HepG2 (cell line): ENCODE measurements around the gene ANO3. TPM values are rescaled to one million over a fixed set of nuclear protein-coding genes. Genes with fewer than 3 reads are reported as not detected.

Source experiments
- ATAC-seq: fragments of 200-7000 bp; cut with Tn5 transposase; 3 replicates; pipeline ENCODE4 v1.9.1; 2020; ENCODE audit warnings: mild to moderate bottlenecking, moderate library complexity
- BruUV-seq: library from RNA; stranded (reverse); fragments of 400-500 nt; replicated peaks from 2 replicates; lab custom pipeline; 2021; lab: Mats Ljungman, UMichigan
- CTCF ChIA-PET: fragments of 300-600 bp; formaldehyde crosslinking; extraction: SDS; loops from one replicate; lab custom pipeline; 2021; ENCODE audit warnings: low total read pairs, inconsistent platforms, low intra/inter-chr PET ratio; lab: Yijun Ruan, JAX
- POLR2A ChIA-PET: fragments of 350-600 bp; sonication (Branson Sonifier 250); formaldehyde crosslinking; loops from one replicate; lab custom pipeline; 2020; ENCODE audit warnings: antibody characterized with exemption, inconsistent platforms; lab: Yijun Ruan, JAX
- DNase-seq: peaks from one replicate; pipeline ENCODE4 v3.0.0-alpha.2; 2015; ENCODE audit warnings: low spot score
- FAIRE-seq: peaks from 3 replicates; lab custom pipeline; 2011; peaks lifted over from hg19 to GRCh38; lab: Jason Lieb, UNC
- H2AFZ ChIP-seq: one replicate; pipeline ENCODE4 v1.6.1; 2011; ENCODE audit warnings: low read length, inconsistent platforms
- H3K27ac ChIP-seq: fragments of 300-600 bp; 3 replicates; pipeline ENCODE4 v1.8.0; 2011; ENCODE audit warnings: mixed run types, mild to moderate bottlenecking, mixed read lengths, low read length, inconsistent platforms; ENCODE audit not compliant: insufficient read depth; ENCODE audit errors: extremely low read length
- H3K27me3 ChIP-seq, 2 experiments: fragments of 200-600 bp in 1 of 2; 2 replicates in 1 of 2; 3 replicates in 1 of 2; pipeline versions ENCODE4 v1.6.0 to v1.8.0; 2011; ENCODE audit warnings: low read length in 2 of 2, mild to moderate bottlenecking in 2 of 2, moderate library complexity in 2 of 2, inconsistent platforms in 1 of 2; ENCODE audit not compliant: insufficient read depth in 2 of 2, control insufficient read depth in 1 of 2
- H3K36me3 ChIP-seq, 2 experiments: fragments of 200-600 bp in 1 of 2; replicated peaks in 1 of 2; 2 replicates in 1 of 2; 3 replicates in 1 of 2; pipeline versions ENCODE4 v1.5.1 to v1.8.0; 2011; ENCODE audit warnings: low read length in 2 of 2, inconsistent platforms in 1 of 2; ENCODE audit not compliant: insufficient read depth in 2 of 2, control insufficient read depth in 1 of 2
- H3K4me1 ChIP-seq: 2 replicates; pipeline ENCODE4 v1.5.1; 2012; ENCODE audit warnings: low read length, inconsistent platforms; ENCODE audit not compliant: insufficient read depth
- H3K4me2 ChIP-seq: 2 replicates; pipeline ENCODE4 v1.6.0; 2011; ENCODE audit warnings: low read depth, low read length, inconsistent platforms
- H3K4me3 ChIP-seq, 3 experiments: fragments of 200-600 bp in 1 of 3; sonication (generic), shearing (Covaris generic) in 1 of 3; replicated peaks in 1 of 3; 2 replicates each; pipeline ENCODE4 v1.5.1; 2011 to 2016; ENCODE audit warnings: low read length in 3 of 3, inconsistent platforms in 2 of 3, low read depth in 2 of 3, mild to moderate bottlenecking in 2 of 3, control low read depth in 1 of 3, mixed read lengths in 1 of 3; ENCODE audit not compliant: insufficient read depth in 1 of 3
- H3K79me2 ChIP-seq: one replicate; pipeline ENCODE4 v1.6.1; 2011; ENCODE audit warnings: low read length, inconsistent platforms; ENCODE audit not compliant: insufficient read depth
- H3K9ac ChIP-seq: 2 replicates; pipeline ENCODE4 v1.6.0; 2011; ENCODE audit warnings: mild to moderate bottlenecking, low read depth, low read length, inconsistent platforms; ENCODE audit not compliant: insufficient read depth
- H3K9me3 ChIP-seq: 2 replicates; pipeline ENCODE4 v1.5.1; 2012; ENCODE audit warnings: mild to moderate bottlenecking, low read length
- H4K20me1 ChIP-seq: 2 replicates; pipeline ENCODE4 v1.6.0; 2011; ENCODE audit warnings: inconsistent platforms, mild to moderate bottlenecking, low read length, moderate library complexity; ENCODE audit not compliant: insufficient read depth
- AGO1 ChIP-seq: fragments of 200-400 bp; formaldehyde crosslinking; IDR thresholded peaks from 2 replicates; pipeline ENCODE4 v1.6.1; 2017; ENCODE audit warnings: mild to moderate bottlenecking, low read depth, low read length, moderate library complexity; ENCODE audit not compliant: poor library complexity, severe bottlenecking
- AKAP8 ChIP-seq: sonication (generic); formaldehyde crosslinking; IDR thresholded peaks from 2 replicates; pipeline ENCODE4 v1.5.1; 2020; ENCODE audit warnings: mild to moderate bottlenecking, missing genetic modification reagents
- ETV6 ChIP-seq: sonication (generic); formaldehyde crosslinking; conservative IDR thresholded peaks from 2 replicates; pipeline ENCODE4 v1.4.0; 2020; ENCODE audit warnings: missing genetic modification reagents
- MAFF ChIP-seq: IDR thresholded peaks from 2 replicates; pipeline ENCODE4 v1.6.1; 2011; ENCODE audit warnings: low read depth, low read length, improper control_type of control experiment
- MAFK ChIP-seq, 2 experiments: IDR thresholded peaks in 1 of 2; conservative IDR thresholded peaks in 1 of 2; 2 replicates each; pipeline ENCODE4 v1.6.1; 2011; ENCODE audit warnings: improper control_type of control experiment in 2 of 2, low read length in 2 of 2
- NR2F6 ChIP-seq, 2 experiments: IDR thresholded peaks; 2 replicates each; pipeline ENCODE4 v1.6.1; 2016; ENCODE audit warnings: antibody characterized with exemption in 1 of 2, mild to moderate bottlenecking in 1 of 2
- POGZ ChIP-seq: sonication (generic); formaldehyde crosslinking; IDR thresholded peaks from 2 replicates; pipeline ENCODE4 v1.4.0; 2020; ENCODE audit warnings: mild to moderate bottlenecking, missing genetic modification reagents
- RBFOX2 ChIP-seq: fragments of 200-400 bp; formaldehyde crosslinking; IDR thresholded peaks from 2 replicates; pipeline ENCODE4 v1.6.1; 2017; ENCODE audit warnings: low read depth, mild to moderate bottlenecking, low read length
- RFX3 ChIP-seq: IDR thresholded peaks from 2 replicates; pipeline ENCODE4 v1.6.1; 2016; ENCODE audit warnings: missing biosample characterization, missing genetic modification reagents
- SRSF4 ChIP-seq: fragments of 200-400 bp; formaldehyde crosslinking; IDR thresholded peaks from one replicate; pipeline ENCODE4 v1.6.1; 2018; ENCODE audit warnings: mild to moderate bottlenecking, low read depth, low read length, moderate library complexity; ENCODE audit not compliant: poor library complexity, severe bottlenecking
- YY1 ChIP-seq: IDR thresholded peaks from 2 replicates; pipeline ENCODE4 v1.6.1; 2011; ENCODE audit warnings: low read length, low read depth, moderate library complexity, mild to moderate bottlenecking; ENCODE audit not compliant: insufficient read depth, insufficient replicate concordance
- ZNF362 ChIP-seq: sonication (generic); formaldehyde crosslinking; IDR thresholded peaks from 2 replicates; pipeline ENCODE4 v1.4.0; 2020; ENCODE audit warnings: missing genetic modification reagents, mild to moderate bottlenecking, borderline replicate concordance
- ZNF615 ChIP-seq: sonication (generic); formaldehyde crosslinking; IDR thresholded peaks from 2 replicates; pipeline ENCODE4 v1.5.0; 2020; ENCODE audit warnings: mild to moderate bottlenecking, missing genetic modification reagents, borderline replicate concordance
- ZSCAN9 ChIP-seq: IDR thresholded peaks from 2 replicates; pipeline ENCODE4 v1.6.1; 2016; ENCODE audit warnings: borderline replicate concordance
- WGBS: methylation state at CpG from one replicate; pipeline ENCODE4 v1.1.6; 2017; ENCODE audit warnings: low lambda C conversion rate; 5-methylcytosine and 5-hydroxymethylcytosine counted together
- in situ Hi-C: cut with HindIII; loops from 2 replicates; pipeline ENCODE4 v1.10.0; 2017; ENCODE audit warnings: low pct_unique_long_range_greater_than_20kb; ENCODE audit not compliant: extremely low pct_ligation_motif_present
- intact Hi-C: fragments of 100-400 bp; cut with micrococcal nuclease; formaldehyde crosslinking; loops from one replicate; pipeline ENCODE4 v1.10.0; 2022; ENCODE audit not compliant: unreplicated experiment
- polyA plus RNA-seq, 8 experiments: library from polyadenylated mRNA; depleted of rRNA in 3 of 8; stranded (reverse) in 7 of 8; unstranded in 1 of 8; fragments of >200 nt; fragmentation: Illumina TruSeq in 4 of 8; extraction: Trizol in 4 of 8; gene quantifications; 2 replicates each; pipeline versions ENCODE4 v1.2.1 to v1.2.3, GENCODE V29; 2011 to 2016; ENCODE audit warnings: low read depth in 4 of 8, missing spikeins in 1 of 8, mixed read lengths in 1 of 8; ENCODE audit not compliant: insufficient read depth in 1 of 8
- total RNA-seq, 5 experiments: library from RNA; depleted of rRNA; stranded (reverse); fragments of >200 nt; fragmentation: Illumina TruSeq; extraction: Trizol; gene quantifications; 2 replicates each; pipeline ENCODE4 v1.2.3, GENCODE V29; 2016; ENCODE audit warnings: low read depth in 1 of 5
- TF ChIP-seq, protein P1 (sequence below): sonication (generic); formaldehyde crosslinking; IDR thresholded peaks from 2 replicates; pipeline ENCODE4 v1.4.0; 2020; ENCODE audit warnings: mild to moderate bottlenecking, missing genetic modification reagents
- TF ChIP-seq, protein P2 (sequence below): sonication (generic); formaldehyde crosslinking; IDR thresholded peaks from 2 replicates; pipeline ENCODE4 v1.4.0; 2020; ENCODE audit warnings: mild to moderate bottlenecking, missing genetic modification reagents

Gene ANO3
- total and polyA plus RNA-seq, 2 of the 13 experiments (the other 11 are each of a cell fraction or from before 2014, with no cell fraction given) = 0.17 to 0.44 TPM

GRCh38 chr11:26539517-26539916 is 207.6 kb downstream of the ANO3 start:
- H3K79me2 ChIP-seq = no peaks in the 10 kb centered on the region
- no peaks in the 10 kb centered on the region for H3K36me3 ChIP-seq
- DNase-seq (no peak), ATAC-seq (no peak), FAIRE-seq (no peak)
- in situ Hi-C loops = no loop called here
- no peak overlapping the region for H3K9ac ChIP-seq
- no peak overlapping the region for H2AFZ ChIP-seq
- POLR2A ChIA-PET = no interaction called here
- CTCF ChIA-PET = no interaction called here
- no peaks in the 10 kb centered on the region for H4K20me1 ChIP-seq
- H3K27ac ChIP-seq = no peak overlapping the region
- H3K4me3 ChIP-seq = no peak overlapping the region
- TF ChIP-seq SRSF4 (no peak), MAFK (conservative IDR thresholded peaks at IDR 0.05 in 1 of 2, IDR thresholded peaks at IDR 0.05 in 1 of 2; ENCODE audit: low read length in 2 of 2) (peak; percentile 35 to 74; a peak in 2 of 4 replicates), MAFF (peak; percentile 65), ETV6 (CRISPR knock-in tag) (no peak), ZNF362 (CRISPR knock-in tag) (no peak)
- no TSS peak for BruUV-seq
- no peak overlapping the region for H3K4me2 ChIP-seq
- no peaks in the 10 kb centered on the region; a peak in 1 of 5 replicates for H3K27me3 ChIP-seq
- H3K9me3 ChIP-seq = no peaks in the 10 kb centered on the region
- no peaks in the 10 kb centered on the region for H3K4me1 ChIP-seq
- WGBS = 18% methylated on average over 3 of the region's 3 CpGs
- intact Hi-C loops = no loop called here

DNA sequence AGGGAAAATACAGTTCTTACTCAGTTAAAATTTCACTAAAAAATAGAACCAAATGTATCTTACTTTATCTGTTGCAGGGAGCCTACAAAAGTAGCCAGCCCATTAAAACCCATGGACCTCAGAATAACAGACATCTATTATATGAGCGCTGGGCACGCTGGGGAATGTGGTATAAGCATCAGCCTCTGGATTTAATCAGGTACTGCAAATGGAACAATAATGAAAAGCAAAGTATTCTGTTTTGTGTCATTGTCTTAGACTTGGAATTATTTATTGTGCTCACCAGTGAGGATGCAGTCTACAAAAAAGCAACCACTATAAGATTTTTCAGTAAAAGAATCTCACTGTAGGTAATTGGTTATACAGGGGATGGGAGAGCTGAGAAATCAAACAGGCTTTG is 209.9 kb downstream of the ANO3 start:
- intact Hi-C loops (no loop called here), in situ Hi-C loops (no loop called here)
- CTCF ChIA-PET = no interaction called here
- Histone ChIP-seq H4K20me1 (no peaks in the 10 kb centered on the region), H3K27me3 (no peaks in the 10 kb centered on the region), H2AFZ (no peak overlapping the region), H3K4me2 (no peak overlapping the region), H3K27ac (no peak overlapping the region), H3K79me2 (no peaks in the 10 kb centered on the region)
- 3% methylated on average over 2 of the region's 2 CpGs for WGBS
- BruUV-seq = no TSS peak
- no peak for ATAC-seq
- TF ChIP-seq POGZ (no peak), ZNF615 (CRISPR knock-in tag) (no peak), AGO1 (no peak), RBFOX2 (no peak), NR2F6 (IDR thresholded peaks at IDR 0.05) (no peak), NR2F6 (CRISPR knock-in tag; IDR thresholded peaks at IDR 0.05) (no peak), YY1 (no peak), ZSCAN9 (no peak), AKAP8 (CRISPR knock-in tag) (no peak), RFX3 (CRISPR knock-in tag) (no peak)
- TF ChIP-seq, protein P1, sequence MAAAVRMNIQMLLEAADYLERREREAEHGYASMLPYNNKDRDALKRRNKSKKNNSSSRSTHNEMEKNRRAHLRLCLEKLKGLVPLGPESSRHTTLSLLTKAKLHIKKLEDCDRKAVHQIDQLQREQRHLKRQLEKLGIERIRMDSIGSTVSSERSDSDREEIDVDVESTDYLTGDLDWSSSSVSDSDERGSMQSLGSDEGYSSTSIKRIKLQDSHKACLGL = no peak
- TF ChIP-seq, protein P2, sequence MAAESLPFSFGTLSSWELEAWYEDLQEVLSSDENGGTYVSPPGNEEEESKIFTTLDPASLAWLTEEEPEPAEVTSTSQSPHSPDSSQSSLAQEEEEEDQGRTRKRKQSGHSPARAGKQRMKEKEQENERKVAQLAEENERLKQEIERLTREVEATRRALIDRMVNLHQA (CRISPR knock-in tag) = no peak
- TF ChIP-seq, all 625 proteins: peak for 0
- DNase-seq = no peak
- POLR2A ChIA-PET = no interaction called here
- no peaks in the 10 kb centered on the region for H3K9me3 ChIP-seq
- no peak overlapping the region for H3K9ac ChIP-seq
- no peak overlapping the region for H3K4me3 ChIP-seq
- H3K4me1 ChIP-seq = no peaks in the 10 kb centered on the region
- no peaks in the 10 kb centered on the region for H3K36me3 ChIP-seq
- FAIRE-seq = no peak
